Upper lobe of left lung (tissue), 4 donors: ENCODE results near the gene KIF7.

Source experiments
- CTCF ChIP-seq, 6 experiments: fragments of 450-650 bp in 4 of 6; fragments of 200-600 bp in 2 of 6; sonication (generic) in 2 of 6; IDR thresholded peaks; one replicate each; pipeline ENCODE4 v1.5.1; 2016 to 2019; ENCODE audit warnings: antibody characterized with exemption in 6 of 6
- POLR2A ChIP-seq, 4 donors: fragments of 450-650 bp; IDR thresholded peaks; one replicate each; pipeline ENCODE4 v1.5.1; 2016 to 2017; ENCODE audit warnings: antibody characterized with exemption in 4 of 4, mild to moderate bottlenecking in 2 of 4
- POLR2AphosphoS5 ChIP-seq, 2 donors: sonication (generic); formaldehyde crosslinking; IDR thresholded peaks; one replicate each; pipeline ENCODE4 v1.5.1; 2017; ENCODE audit warnings: antibody characterized with exemption in 2 of 2

- TF ChIP-seq POLR2AphosphoS5 (IDR thresholded peaks at IDR 0.05) (no peak), CTCF (IDR thresholded peaks at IDR 0.05) (no peak), POLR2A (IDR thresholded peaks at IDR 0.05) (no peak)
Observed at GRCh38 chr15:89669309-89669865, 14.1 kb upstream of the KIF7 start.
